HCT116 (cell line): ENCODE results near the gene SPPL2C.

Experiments used
- ATF3 ChIP-seq: IDR thresholded peaks from 2 replicates; pipeline ENCODE4 v1.6.1; 2012
- CEBPB ChIP-seq: IDR thresholded peaks from 2 replicates; pipeline ENCODE4 v1.6.1; 2012; ENCODE audit warnings: low read depth
- CTCF ChIP-seq, 3 experiments: fragments of 200-600 bp in 1 of 3; sonication (generic) in 1 of 3; IDR thresholded peaks in 2 of 3; conservative IDR thresholded peaks in 1 of 3; 2 replicates each; pipeline ENCODE4 v1.5.1; 2012 to 2017; ENCODE audit warnings: low read depth in 2 of 3, low read length in 2 of 3, antibody characterized with exemption in 1 of 3, borderline replicate concordance in 1 of 3, control low read depth in 1 of 3, mild to moderate bottlenecking in 1 of 3, mixed read lengths in 1 of 3, mixed run types in 1 of 3, moderate library complexity in 1 of 3; ENCODE audit not compliant: insufficient read depth in 1 of 3
- EGR1 ChIP-seq: IDR thresholded peaks from 2 replicates; pipeline ENCODE4 v1.6.1; 2012; ENCODE audit warnings: low read depth
- EZH2 ChIP-seq: fragments of 200-600 bp; sonication (generic); IDR thresholded peaks from 2 replicates; pipeline ENCODE4 v1.6.1; 2017; ENCODE audit warnings: antibody characterized with exemption, mixed run types
- EZH2phosphoT487 ChIP-seq: fragments of 200-600 bp; IDR thresholded peaks from 2 replicates; pipeline ENCODE4 v1.6.1; 2018; ENCODE audit warnings: antibody characterized with exemption, borderline replicate concordance
- JUND ChIP-seq: IDR thresholded peaks from 2 replicates; pipeline ENCODE4 v1.6.1; 2012
- MAX ChIP-seq: IDR thresholded peaks from 2 replicates; pipeline ENCODE4 v1.6.1; 2012
- POLR2A ChIP-seq: IDR thresholded peaks from 2 replicates; pipeline ENCODE4 v1.7.0; 2011; ENCODE audit warnings: borderline replicate concordance; ENCODE audit not compliant: insufficient read depth, insufficient read length; ENCODE audit errors: extremely low read depth
- POLR2AphosphoS5 ChIP-seq: IDR thresholded peaks from 2 replicates; pipeline ENCODE4 v1.6.1; 2011; ENCODE audit warnings: mild to moderate bottlenecking, low read depth, low read length, moderate library complexity
- REST ChIP-seq: IDR thresholded peaks from 2 replicates; pipeline ENCODE4 v1.6.1; 2012; ENCODE audit warnings: low read depth
- TCF7L2 ChIP-seq: IDR thresholded peaks from 2 replicates; pipeline ENCODE4 v1.7.0; 2011; ENCODE audit warnings: borderline replicate concordance, inconsistent platforms; ENCODE audit not compliant: insufficient read depth, insufficient read length; ENCODE audit errors: extremely low read depth
- ZNF274 ChIP-seq: fragments of 200-500 bp; sonication (Bioruptor generic); IDR thresholded peaks from 2 replicates; pipeline ENCODE4 v1.6.1; 2014; ENCODE audit warnings: mild to moderate bottlenecking, low read depth, low read length, inconsistent platforms

- TF ChIP-seq ATF3 (no peak), EZH2phosphoT487 (no peak), POLR2A (no peak), CTCF (IDR thresholded peaks at IDR 0.05 in 2 of 3, conservative IDR thresholded peaks at IDR 0.05 in 1 of 3; ENCODE audit: borderline replicate concordance in 1 of 3, insufficient read depth in 1 of 3, low read depth in 2 of 3, low read length in 2 of 3) (no peak), ZNF274 (no peak), EZH2 (no peak), EGR1 (no peak), JUND (no peak), REST (no peak), TCF7L2 (no peak), CEBPB (no peak), MAX (no peak), POLR2AphosphoS5 (no peak)
These were observed 32.8 kb downstream of the SPPL2C start for GRCh38 chr17:45877467-45877866.
